ENCODE measurements around the gene B3GALT6. TPM values are rescaled to one million over a fixed set of nuclear protein-coding genes. Genes with fewer than 3 reads are reported as not detected.

Gene B3GALT6
- total RNA-seq, 1 donor from 2014 or later: 7.0 TPM

- DNase-seq: no peak
Observed at GRCh38 chr1:1202831-1203560, 29.0 kb upstream of the B3GALT6 start.

- no peak for DNase-seq
Observed at GRCh38 chr1:1203561-1204424, 28.2 kb upstream of the B3GALT6 start.

DNA sequence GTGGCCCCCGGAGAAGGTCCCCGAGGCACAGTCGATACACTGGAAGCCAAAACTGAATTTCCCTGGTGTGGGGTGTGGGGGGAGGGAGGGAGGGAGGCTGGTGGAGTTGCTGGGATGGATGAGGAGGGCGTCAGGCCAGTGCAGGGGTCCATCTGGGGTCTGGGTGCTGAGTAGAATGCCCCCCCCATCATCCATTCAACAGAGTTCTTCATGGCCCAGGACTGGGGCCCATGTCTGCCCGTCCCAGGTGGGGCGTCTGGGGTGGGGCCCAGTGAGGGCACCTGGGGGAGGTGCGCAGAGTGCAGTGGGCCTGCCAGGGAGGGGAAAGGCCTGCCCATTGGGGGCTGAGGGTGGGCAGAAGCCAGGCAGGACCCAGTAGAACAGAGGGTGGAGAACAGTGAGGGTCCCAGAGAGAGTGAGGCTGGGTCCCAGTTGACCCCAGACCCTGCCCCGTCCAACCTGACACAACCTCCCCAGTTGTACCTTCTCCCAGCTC, 27.6 kb upstream of the B3GALT6 start:
- DNase-seq: no peak

DNA sequence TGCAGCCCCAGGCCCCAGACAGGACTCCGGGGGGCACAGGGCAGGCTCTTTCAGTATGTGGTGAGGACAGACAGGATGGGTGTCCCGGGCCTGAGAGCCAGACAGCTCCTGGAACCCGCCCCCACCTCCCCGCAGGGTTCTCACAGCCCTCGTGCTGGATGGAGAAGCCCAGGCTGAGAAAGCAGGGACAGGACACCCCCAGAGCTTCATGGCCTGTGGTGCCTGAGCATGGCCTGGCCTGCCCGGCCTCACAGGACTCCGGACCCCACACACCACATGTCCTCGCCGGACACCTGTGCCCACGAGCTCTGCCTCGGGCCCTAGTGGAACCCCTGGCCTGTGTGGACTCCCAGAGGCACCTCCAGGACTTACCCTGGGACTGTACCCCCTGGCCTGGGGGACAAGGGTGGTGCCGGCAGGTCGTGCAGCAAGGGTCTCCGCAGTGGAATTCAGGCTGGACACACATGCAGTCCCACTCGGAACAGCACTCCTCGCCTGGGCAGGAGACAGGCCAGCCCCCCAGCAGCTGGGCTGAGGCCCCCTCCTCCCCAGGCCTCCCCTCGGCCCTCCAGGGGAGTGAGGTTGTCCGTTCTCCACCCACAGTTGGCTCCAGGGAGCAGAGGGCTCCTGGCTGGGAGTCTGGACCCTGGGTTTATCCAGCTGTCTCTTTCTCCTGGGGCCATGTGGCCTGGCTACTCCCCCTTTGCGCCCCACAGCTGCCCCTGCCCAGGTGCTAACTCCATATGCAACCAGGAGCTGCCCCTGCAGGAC, 26.9 kb upstream of the B3GALT6 start:
- DNase-seq: no peak

- DNase-seq: no peak
Observed at GRCh38 chr1:1205769-1206375, 26.2 kb upstream of the B3GALT6 start.

DNA sequence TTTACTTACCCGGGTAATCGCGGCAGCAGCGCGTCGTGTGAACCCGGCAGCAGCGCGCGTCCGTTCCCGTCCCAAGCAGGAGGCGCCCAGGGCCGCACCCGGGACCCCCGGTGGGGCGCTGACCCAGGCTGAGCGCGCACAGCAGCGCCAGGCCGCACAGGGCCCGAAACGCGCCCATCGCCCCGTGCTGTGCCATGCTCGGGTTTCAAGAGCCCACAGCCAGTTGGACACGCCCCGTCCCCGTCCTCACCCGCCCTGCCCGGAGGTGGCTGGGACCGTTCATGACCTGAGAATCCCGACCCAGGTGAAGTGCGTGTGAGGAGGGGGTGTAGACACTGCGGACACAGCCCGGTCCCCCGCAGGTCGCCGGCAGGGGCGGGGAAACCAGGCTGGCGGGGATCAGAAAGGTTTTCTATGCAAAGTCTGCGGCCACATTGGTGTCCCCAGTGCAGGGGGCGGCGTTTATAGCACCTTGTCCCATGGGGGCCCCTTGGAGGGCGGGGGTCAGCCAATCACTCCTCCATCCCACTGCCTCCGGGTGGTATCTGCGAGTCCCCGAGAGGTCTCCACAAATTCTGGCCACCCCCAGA, 25.6 kb upstream of the B3GALT6 start, which contains the start of gene TNFRSF18:
Gene TNFRSF18 (minus strand): TSS at position 217 of the 590 bp plus-strand sequence. CDS start 21 bp downstream, at position 196.
- DNase-seq: no peak

GRCh38 chr1:1206966-1207531, 25.0 kb upstream of the B3GALT6 start:
- DNase-seq: no peak

GRCh38 chr1:1207571-1207892, 24.5 kb upstream of the B3GALT6 start:
- DNase-seq: no peak

- no peak for DNase-seq
Observed at GRCh38 chr1:1208713-1209433, 23.2 kb upstream of the B3GALT6 start.

DNA sequence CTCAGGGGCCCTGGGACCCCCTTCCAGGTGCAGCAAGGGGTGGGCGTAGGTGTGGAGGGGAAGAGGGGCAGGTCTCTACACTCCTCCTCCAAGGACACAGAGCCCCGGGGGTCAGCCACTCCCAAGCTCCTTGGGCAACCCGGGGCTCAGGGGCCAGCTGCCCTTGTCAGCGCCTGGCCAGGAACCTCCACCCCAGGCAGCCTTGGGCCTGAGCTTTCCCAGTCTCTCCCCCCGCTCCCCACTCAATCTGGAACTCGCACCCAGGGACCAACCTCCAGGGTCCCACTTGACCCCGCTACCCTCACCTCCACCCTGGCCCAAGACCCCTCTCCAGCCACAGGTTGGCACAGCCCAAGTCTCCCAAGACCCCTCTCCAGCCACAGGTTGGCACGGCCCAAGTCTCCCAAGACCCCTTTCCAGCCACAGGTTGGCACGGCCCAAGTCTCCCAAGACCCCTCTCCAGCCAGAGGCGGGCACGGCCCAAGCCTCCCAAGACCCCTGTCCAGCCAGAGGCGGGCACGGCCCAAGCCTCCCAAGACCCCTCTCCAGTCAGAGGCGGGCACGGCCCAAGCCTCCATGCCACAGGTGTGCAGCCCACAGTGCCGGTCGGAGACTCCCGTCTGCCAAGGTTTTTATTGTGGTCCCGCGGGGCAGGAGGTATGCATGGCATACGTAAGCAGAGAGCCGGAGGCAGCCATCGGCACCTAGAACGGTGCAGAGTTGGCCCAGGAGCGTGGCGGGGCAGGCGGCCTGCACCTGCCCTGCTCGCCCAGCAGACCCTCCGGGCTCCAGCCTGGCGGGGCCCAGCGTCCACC, 21.1 kb upstream of the B3GALT6 start:
- DNase-seq: no peak

DNA sequence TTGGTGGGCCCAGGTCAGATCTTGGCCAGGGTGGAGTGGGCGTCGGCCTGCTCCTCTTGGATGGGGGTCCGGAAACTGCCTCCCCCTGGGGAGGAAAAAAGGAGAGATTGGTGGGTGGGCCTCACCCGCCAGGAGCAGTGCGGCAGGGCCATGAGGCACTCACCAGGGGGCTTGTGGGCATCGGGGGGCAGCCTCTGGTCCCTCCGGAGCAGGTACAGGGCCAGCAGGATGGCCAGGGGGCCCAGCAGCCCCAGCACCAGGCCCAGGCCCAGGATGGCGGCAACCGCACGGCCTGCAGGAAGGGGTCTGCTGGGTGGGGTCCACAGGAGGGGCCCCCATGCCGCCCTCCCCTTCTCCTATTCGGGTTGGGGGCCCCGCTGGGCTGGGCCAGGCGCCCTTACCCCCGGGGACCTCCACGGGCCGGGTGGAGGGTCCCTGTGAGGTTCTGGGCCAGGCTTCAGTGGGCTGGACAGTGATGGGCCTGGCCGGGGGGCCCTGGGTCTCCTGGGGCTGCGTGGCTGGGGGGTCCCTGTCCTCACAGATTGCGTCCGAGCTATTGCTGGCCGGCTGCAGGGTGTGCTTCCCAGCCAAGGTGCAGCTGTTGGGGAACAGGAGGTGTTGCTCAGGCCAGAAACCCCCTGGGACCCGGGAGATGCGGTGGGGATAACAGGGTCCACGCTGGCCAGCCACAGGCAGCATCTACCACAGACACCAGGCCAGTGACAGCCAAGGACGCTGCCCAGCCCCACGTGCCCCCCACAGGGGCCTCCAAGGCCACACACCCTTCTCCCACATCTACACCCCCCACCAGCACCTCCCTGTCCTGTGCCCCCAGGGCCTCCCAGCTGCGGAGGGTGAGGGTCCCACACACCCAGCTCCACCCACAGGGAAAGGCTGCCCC, 20.2 kb upstream of the B3GALT6 start:
- DNase-seq: no peak

DNA sequence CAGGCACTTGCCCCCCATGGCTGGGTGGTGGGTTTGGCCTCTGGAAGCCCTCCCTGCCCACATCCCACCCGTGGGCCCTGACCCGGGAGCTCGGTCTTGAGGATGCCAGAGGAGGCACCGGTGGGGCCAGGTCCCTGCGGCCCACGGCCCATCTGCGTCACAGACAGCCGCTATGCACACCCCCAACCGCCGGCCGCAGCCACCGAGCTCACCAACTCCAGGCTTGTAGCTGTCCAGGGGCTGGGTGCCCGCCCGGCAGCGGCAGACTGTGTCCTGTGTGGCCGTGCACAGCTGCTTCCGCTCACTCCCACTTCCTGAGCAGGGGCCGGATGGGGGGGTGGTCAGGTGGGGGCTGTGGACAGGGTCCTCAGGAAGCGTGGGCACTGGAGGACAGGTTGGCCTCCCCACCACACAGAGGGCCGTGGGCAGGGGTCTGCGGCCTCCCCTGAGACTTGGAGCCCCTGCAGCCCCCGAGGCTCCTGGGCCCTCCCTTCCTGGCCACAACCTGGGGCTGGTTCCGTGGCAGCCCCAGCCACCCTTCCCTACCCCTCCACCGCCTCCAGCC, 19.2 kb upstream of the B3GALT6 start:
- DNase-seq: no peak

DNA sequence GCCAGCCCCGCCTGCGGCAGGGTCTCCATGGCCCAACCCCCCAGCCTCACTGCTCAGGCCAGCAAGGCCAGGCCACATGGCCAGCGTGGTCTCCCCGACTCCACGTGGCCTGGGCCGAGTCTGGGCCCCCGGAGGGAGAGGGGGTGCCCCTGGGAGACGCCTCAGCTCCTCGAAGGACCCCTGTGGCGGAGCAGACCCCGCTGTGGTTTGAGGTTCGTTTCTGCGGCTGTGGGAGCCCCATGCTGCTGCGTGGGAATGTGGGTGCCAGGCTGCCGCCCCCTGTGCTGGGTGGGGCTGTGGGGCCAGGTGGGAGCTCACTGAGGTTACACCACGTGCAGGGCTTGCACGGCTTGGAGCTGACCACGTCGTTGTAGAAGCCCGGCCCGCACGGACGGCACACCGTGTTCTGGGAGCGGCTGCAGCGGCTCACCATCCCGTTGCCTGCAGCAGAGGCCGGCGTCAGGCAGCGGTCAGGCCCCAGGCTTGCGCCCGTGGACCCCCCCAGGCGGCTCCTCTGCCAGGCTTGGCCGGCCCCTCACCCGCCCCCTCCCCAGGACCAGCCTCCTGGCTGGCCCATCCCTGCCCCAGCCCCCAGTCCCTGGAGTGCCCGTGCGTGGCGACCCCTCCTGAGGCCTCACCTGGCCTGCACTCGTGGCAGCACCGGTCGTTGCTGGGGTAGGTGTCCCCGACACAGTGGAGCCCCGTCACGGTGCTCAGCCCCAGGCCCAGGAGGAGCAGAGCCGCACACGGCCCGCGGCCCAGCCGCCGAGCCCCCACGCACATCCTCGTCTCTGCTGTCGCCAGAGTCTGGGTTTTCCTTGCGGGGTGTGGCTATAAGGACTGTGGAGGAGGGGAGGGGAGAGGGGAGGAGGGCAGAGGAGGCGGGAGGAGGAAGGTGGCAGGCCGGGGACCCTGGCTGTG, 18.4 kb upstream of the B3GALT6 start, which contains the start of gene TNFRSF4:
Gene TNFRSF4 (minus strand): TSS at position 809 of the 921 bp plus-strand sequence. CDS start 26 bp downstream, at position 783.
- DNase-seq: no peak

DNA sequence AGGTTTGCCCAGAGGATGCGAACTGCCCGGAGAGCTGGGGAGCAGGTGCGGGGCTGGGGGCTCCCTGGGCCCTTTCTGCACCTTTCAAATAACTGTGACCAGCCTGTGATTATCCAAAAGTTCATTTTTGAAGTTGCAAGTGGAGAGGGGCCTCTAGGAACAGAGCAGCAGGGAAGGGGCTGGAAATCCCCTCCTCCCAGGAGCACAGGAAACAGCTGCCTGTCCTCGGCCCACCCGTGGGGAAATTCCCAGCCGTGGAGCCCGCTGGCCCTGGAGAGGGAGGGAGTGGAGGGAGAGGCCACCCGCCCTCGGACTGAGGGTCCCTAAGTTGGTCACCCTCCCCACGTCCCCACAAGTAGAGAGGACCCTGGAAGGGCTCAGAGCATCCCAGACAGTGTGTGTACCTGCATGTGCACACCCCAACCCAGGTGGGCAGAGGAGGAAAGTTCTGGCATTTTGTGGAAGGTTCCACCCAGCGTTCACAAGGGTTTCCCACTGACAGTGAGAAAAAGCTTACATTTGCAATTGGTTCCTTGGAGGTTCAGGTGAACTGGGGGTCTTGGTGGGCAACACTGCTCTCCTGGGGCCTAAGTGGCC, 16.9 kb upstream of the B3GALT6 start:
- no peak for DNase-seq

- no peak for DNase-seq
Observed at GRCh38 chr1:1215881-1216605, 16.0 kb upstream of the B3GALT6 start.

Measured in skin of body (tissue), 2 donors.